Ovary (tissue), 3 donors: ENCODE results near the gene PLXNA4.

Experiments used
- CTCF ChIP-seq, 3 donors: fragments of 450-650 bp in 2 of 3; fragments of 200-600 bp in 1 of 3; IDR thresholded peaks; one replicate each; pipeline versions ENCODE4 v1.5.1 to v1.8.0; 2016 to 2022; ENCODE audit warnings: antibody characterized with exemption in 3 of 3, mild to moderate bottlenecking in 1 of 3
- EP300 ChIP-seq: sonication (generic); formaldehyde crosslinking; IDR thresholded peaks from one replicate; pipeline ENCODE4 v1.6.1; 2017; ENCODE audit warnings: antibody characterized with exemption
- POLR2A ChIP-seq: fragments of 450-650 bp; IDR thresholded peaks from one replicate; pipeline ENCODE4 v1.6.1; 2017; ENCODE audit warnings: antibody characterized with exemption, mild to moderate bottlenecking, moderate library complexity
- donor health status: DM: no; HTN: no; CAD: no.

DNA sequence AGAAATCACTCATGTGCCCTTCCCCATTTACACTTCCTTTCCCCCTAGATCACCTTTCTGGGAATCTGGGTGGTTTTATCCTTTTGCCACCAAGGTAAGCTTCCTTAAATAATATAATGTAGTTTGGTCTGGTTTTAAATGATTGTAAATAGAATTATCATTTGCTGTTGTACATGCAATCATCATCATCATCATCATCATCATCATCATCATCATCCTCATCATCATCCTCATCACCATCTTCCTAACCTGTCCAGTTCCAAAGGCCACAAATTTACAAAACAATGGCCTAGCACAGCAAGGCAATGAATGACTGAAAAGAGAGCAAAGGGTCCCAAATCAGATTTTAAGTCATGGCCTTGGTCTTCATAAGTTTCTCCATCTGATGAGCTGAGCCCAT lies 329.7 kb downstream of the PLXNA4 start:
- no peak for TF ChIP-seq CTCF (IDR thresholded peaks at IDR 0.05)
- no peak for TF ChIP-seq POLR2A
- no peak for TF ChIP-seq EP300
